Hepatocyte (in vitro differentiated cells): Measurements from ENCODE around the gene LRRC38.

ENCODE experiments used
- CTCF ChIP-seq: fragments of 200-600 bp; sonication (generic); IDR thresholded peaks from 2 replicates; pipeline ENCODE4 v1.5.1; 2016; ENCODE audit warnings: antibody characterized with exemption, mild to moderate bottlenecking; ENCODE audit not compliant: poor library complexity
- EZH2 ChIP-seq: fragments of 200-600 bp; sonication (generic); IDR thresholded peaks from 2 replicates; pipeline ENCODE4 v1.6.1; 2016; ENCODE audit warnings: antibody characterized with exemption, mild to moderate bottlenecking, borderline replicate concordance
- EZH2phosphoT487 ChIP-seq: fragments of 200-600 bp; sonication (generic); IDR thresholded peaks from one replicate; pipeline ENCODE4 v1.6.1; 2018; ENCODE audit warnings: antibody characterized with exemption, mild to moderate bottlenecking, low read depth, moderate library complexity; ENCODE audit not compliant: unreplicated experiment, severe bottlenecking

- TF ChIP-seq CTCF (no peak), EZH2 (no peak), EZH2phosphoT487 (no peak)
Measured at GRCh38 chr1:13494025-13494424, 19.8 kb downstream of the LRRC38 start.
